H1 (cell line): ENCODE measurements around the gene MRPL17. TPM values are rescaled to one million over a fixed set of nuclear protein-coding genes. Genes with fewer than 3 reads are reported as not detected.

Experiments used
- CTCF ChIA-PET: fragments of 300-600 bp; sonication (Branson Sonifier 250); formaldehyde crosslinking; loops from one replicate; lab custom pipeline; 2021; ENCODE audit not compliant: partially characterized antibody; lab: Charles Lee
- POLR2A ChIA-PET: fragments of 300-600 bp; sonication (Branson Sonifier 250); formaldehyde crosslinking; loops from one replicate; lab custom pipeline; 2021; ENCODE audit warnings: inconsistent platforms; ENCODE audit not compliant: partially characterized antibody; lab: Charles Lee
- DNase-seq, 2 experiments: peaks; one replicate each; pipeline versions ENCODE4 v3.0.0 to v3.0.0-alpha.2; 2010 to 2022; ENCODE audit warnings: low spot score in 2 of 2, low read depth in 1 of 2, mixed read lengths in 1 of 2
- FAIRE-seq: peaks from 2 replicates; lab custom pipeline; 2011; peaks lifted over from hg19 to GRCh38; lab: Jason Lieb, UNC
- H2AFZ ChIP-seq: 2 replicates; pipeline ENCODE4 v1.8.1; 2012; ENCODE audit warnings: low read length, inconsistent platforms
- H2AK5ac ChIP-seq: 2 replicates; pipeline ENCODE4 v1.6.1; 2013; ENCODE audit warnings: low read depth, low read length
- H2BK120ac ChIP-seq: replicated peaks from 2 replicates; pipeline ENCODE3; 2013; ENCODE audit warnings: low read depth, low read length, inconsistent platforms
- H2BK12ac ChIP-seq: 2 replicates; pipeline ENCODE4 v1.6.1; 2013; ENCODE audit warnings: low read depth, low read length
- H2BK15ac ChIP-seq: 2 replicates; pipeline ENCODE4 v1.6.1; 2013; ENCODE audit warnings: low read length
- H2BK20ac ChIP-seq: 2 replicates; pipeline ENCODE4 v1.6.1; 2013; ENCODE audit warnings: low read length
- H2BK5ac ChIP-seq: 2 replicates; pipeline ENCODE4 v1.6.1; 2013; ENCODE audit warnings: low read depth, low read length
- H3K14ac ChIP-seq: 2 replicates; pipeline ENCODE4 v1.6.1; 2013; ENCODE audit warnings: inconsistent platforms; ENCODE audit not compliant: insufficient read length
- H3K18ac ChIP-seq: 2 replicates; pipeline ENCODE4 v1.6.1; 2013; ENCODE audit warnings: low read length; ENCODE audit errors: extremely low read depth
- H3K23ac ChIP-seq: 2 replicates; pipeline ENCODE4 v1.6.1; 2013; ENCODE audit warnings: inconsistent platforms; ENCODE audit not compliant: insufficient read length
- H3K23me2 ChIP-seq: 2 replicates; pipeline ENCODE4 v1.6.1; 2013; ENCODE audit warnings: low read depth, low read length
- H3K27ac ChIP-seq: 2 replicates; pipeline ENCODE4 v1.6.1; 2011; ENCODE audit warnings: low read depth, low read length, inconsistent platforms
- H3K27me3 ChIP-seq, 4 experiments: replicated peaks in 1 of 4; 1 replicate in 1 of 4; 2 replicates in 3 of 4; pipeline versions ENCODE4 v1.6.1 to v1.8.1; 2011 to 2013; ENCODE audit warnings: low read length in 3 of 4, mild to moderate bottlenecking in 3 of 4, inconsistent platforms in 2 of 4, mixed read lengths in 2 of 4, moderate library complexity in 1 of 4; ENCODE audit not compliant: control insufficient read depth in 3 of 4, insufficient read depth in 3 of 4; ENCODE audit errors: extremely low read depth in 1 of 4
- H3K36me3 ChIP-seq, 4 experiments: 2 replicates each; pipeline versions ENCODE4 v1.6.1 to v1.8.1; 2011 to 2013; ENCODE audit warnings: mild to moderate bottlenecking in 4 of 4, low read length in 3 of 4, moderate library complexity in 2 of 4, control low read depth in 1 of 4, inconsistent platforms in 1 of 4; ENCODE audit not compliant: insufficient read depth in 4 of 4, control insufficient read depth in 2 of 4
- H3K4ac ChIP-seq: replicated peaks from 2 replicates; pipeline ENCODE3; 2013; ENCODE audit warnings: low read length, low read depth, mixed read lengths, inconsistent platforms; ENCODE audit not compliant: insufficient read length
- H3K4me1 ChIP-seq, 4 experiments: replicated peaks in 1 of 4; 1 replicate in 1 of 4; 2 replicates in 3 of 4; pipeline versions ENCODE4 v1.6.1 to v1.8.1; 2011 to 2013; ENCODE audit warnings: low read length in 3 of 4, inconsistent platforms in 2 of 4, mixed read lengths in 1 of 4; ENCODE audit not compliant: insufficient read depth in 4 of 4, control insufficient read depth in 3 of 4
- H3K4me2 ChIP-seq, 2 experiments: 2 replicates each; pipeline versions ENCODE4 v1.6.1 to v1.8.1; 2011 to 2013; ENCODE audit warnings: low read depth in 2 of 2, low read length in 2 of 2, control low read depth in 1 of 2, inconsistent platforms in 1 of 2, mild to moderate bottlenecking in 1 of 2; ENCODE audit not compliant: insufficient read depth in 1 of 2
- H3K4me3 ChIP-seq, 4 experiments: fragments of 200-600, 300-600 bp in 1 of 4; sonication (generic), shearing (Covaris generic), sonication (Bioruptor Twin) in 1 of 4; 2 replicates each; pipeline versions ENCODE4 v1.5.1 to v1.8.1; 2011 to 2016; ENCODE audit warnings: low read length in 4 of 4, low read depth in 3 of 4, control low read depth in 2 of 4, inconsistent platforms in 2 of 4, mild to moderate bottlenecking in 2 of 4, mixed read lengths in 1 of 4, moderate library complexity in 1 of 4; ENCODE audit not compliant: insufficient read depth in 2 of 4; ENCODE audit errors: extremely low read depth in 1 of 4
- H3K56ac ChIP-seq: replicated peaks from 2 replicates; pipeline ENCODE3; 2013; ENCODE audit warnings: low read depth, mild to moderate bottlenecking, mixed read lengths, low read length, inconsistent platforms; ENCODE audit not compliant: insufficient read length
- H3K79me1 ChIP-seq: 2 replicates; pipeline ENCODE4 v1.6.1; 2013; ENCODE audit warnings: low read depth, low read length, control low read depth
- H3K79me2 ChIP-seq, 2 experiments: 2 replicates each; pipeline versions ENCODE4 v1.6.1 to v1.8.1; 2012 to 2013; ENCODE audit warnings: low read length in 2 of 2, mild to moderate bottlenecking in 2 of 2, inconsistent platforms in 1 of 2; ENCODE audit not compliant: insufficient read depth in 2 of 2, control insufficient read depth in 1 of 2
- H3K9ac ChIP-seq, 4 experiments: replicated peaks in 1 of 4; 1 replicate in 1 of 4; 2 replicates in 3 of 4; pipeline versions ENCODE4 v1.6.1 to v1.8.1; 2011 to 2013; ENCODE audit warnings: low read depth in 3 of 4, low read length in 3 of 4, control low read depth in 2 of 4, mild to moderate bottlenecking in 2 of 4, moderate library complexity in 2 of 4, inconsistent platforms in 1 of 4; ENCODE audit errors: extremely low read depth in 1 of 4
- H3K9me3 ChIP-seq, 2 experiments: 2 replicates each; pipeline versions ENCODE4 v1.6.1 to v1.8.1; 2012 to 2013; ENCODE audit warnings: mild to moderate bottlenecking in 2 of 2, moderate library complexity in 2 of 2, control low read depth in 1 of 2, inconsistent platforms in 1 of 2, low read depth in 1 of 2, low read length in 1 of 2, mixed read lengths in 1 of 2; ENCODE audit not compliant: insufficient read depth in 2 of 2
- H4K20me1 ChIP-seq, 2 experiments: replicated peaks in 1 of 2; 2 replicates each; pipeline versions ENCODE3 to v1.8.1; 2011 to 2013; ENCODE audit warnings: inconsistent platforms in 2 of 2, low read length in 2 of 2, mild to moderate bottlenecking in 1 of 2; ENCODE audit not compliant: insufficient read depth in 2 of 2, control insufficient read depth in 1 of 2
- H4K5ac ChIP-seq: 2 replicates; pipeline ENCODE4 v1.6.1; 2013; ENCODE audit warnings: low read length, low read depth, mixed read lengths, inconsistent platforms; ENCODE audit not compliant: insufficient read length
- H4K8ac ChIP-seq: 2 replicates; pipeline ENCODE4 v1.8.0; 2013; ENCODE audit warnings: mild to moderate bottlenecking, moderate library complexity, low read length, inconsistent platforms; ENCODE audit not compliant: insufficient read depth; ENCODE audit errors: extremely low read depth
- H4K91ac ChIP-seq: replicated peaks from 2 replicates; pipeline ENCODE3; 2013; ENCODE audit warnings: low read length, mixed read lengths, inconsistent platforms; ENCODE audit not compliant: insufficient read length
- BCL11A ChIP-seq, 2 experiments: IDR thresholded peaks; one replicate each; pipeline ENCODE4 v1.6.1; 2011; ENCODE audit warnings: low read depth in 2 of 2, low read length in 2 of 2, mild to moderate bottlenecking in 2 of 2
- CEBPB ChIP-seq: IDR thresholded peaks from 2 replicates; pipeline ENCODE4 v1.6.1; 2012; ENCODE audit warnings: low read depth, low read length
- CREB1 ChIP-seq: IDR thresholded peaks from 2 replicates; pipeline ENCODE4 v1.6.1; 2012; ENCODE audit warnings: inconsistent platforms
- JUN ChIP-seq: IDR thresholded peaks from 2 replicates; pipeline ENCODE4 v1.6.1; 2011; ENCODE audit warnings: low read depth, mild to moderate bottlenecking, improper control_type of control experiment, low read length
- NANOG ChIP-seq: IDR thresholded peaks from 2 replicates; pipeline ENCODE4 v1.6.1; 2011; ENCODE audit warnings: low read length, low read depth, mild to moderate bottlenecking, inconsistent platforms; ENCODE audit not compliant: insufficient read depth, poor library complexity, severe bottlenecking
- RAD21 ChIP-seq, 2 experiments: IDR thresholded peaks in 1 of 2; conservative IDR thresholded peaks in 1 of 2; 2 replicates each; pipeline ENCODE4 v1.6.1; 2011; ENCODE audit warnings: low read depth in 2 of 2, low read length in 2 of 2, improper control_type of control experiment in 1 of 2, inconsistent platforms in 1 of 2, mild to moderate bottlenecking in 1 of 2, moderate library complexity in 1 of 2
- RBBP5 ChIP-seq: IDR thresholded peaks from 2 replicates; pipeline ENCODE4 v1.7.1; 2012; ENCODE audit warnings: low read depth, mild to moderate bottlenecking, inconsistent platforms, low read length, moderate library complexity, borderline replicate concordance
- SAP30 ChIP-seq: fragments of 300-600 bp; sonication (generic); IDR thresholded peaks from 2 replicates; pipeline ENCODE4 v1.7.1; 2012; ENCODE audit warnings: low read length, moderate library complexity, mild to moderate bottlenecking, inconsistent platforms; ENCODE audit not compliant: insufficient read depth, insufficient replicate concordance
- SIRT6 ChIP-seq: IDR thresholded peaks from one replicate; pipeline ENCODE4 v1.7.1; 2012; ENCODE audit warnings: low read length, inconsistent platforms
- YY1 ChIP-seq: IDR thresholded peaks from 2 replicates; pipeline ENCODE4 v1.6.1; 2011; ENCODE audit warnings: low read depth, mild to moderate bottlenecking, low read length
- WGBS, 2 experiments: shearing (Covaris generic) in 1 of 2; methylation state at CpG; one replicate each; pipeline versions ENCODE4 v1.1.6 to v1.1.7; 2013 to 2015; ENCODE audit warnings: low lambda C conversion rate in 2 of 2, mixed read lengths in 2 of 2, inconsistent platforms in 1 of 2, low coverage in 1 of 2, missing lambda C conversion rate in 1 of 2; ENCODE audit not compliant: insufficient replicate concordance in 2 of 2, insufficient coverage in 1 of 2, insufficient read length in 1 of 2; ENCODE audit errors: extremely low coverage in 1 of 2, missing lambda C conversion rate in 1 of 2; 5-methylcytosine and 5-hydroxymethylcytosine counted together
- polyA plus RNA-seq, 7 experiments: library from polyadenylated mRNA; depleted of rRNA in 3 of 7; stranded (reverse) in 5 of 7; unstranded in 2 of 7; fragments of >200 nt in 5 of 7; fragments of 200-250 nt in 2 of 7; gene quantifications; 1 replicate in 5 of 7; 2 replicates in 1 of 7; 4 replicates in 1 of 7; pipeline versions ENCODE4 v1.2.1 to v1.2.3, GENCODE V29; 2011 to 2013; ENCODE audit warnings: missing spikeins in 2 of 7, mixed read lengths in 2 of 7
- total RNA-seq: library from RNA; stranded (reverse); fragmentation: NEBNext Ultra II Directional; extraction: Animal tissue kit (Norgen Biotek cat#: 25700); gene quantifications from 2 replicates; pipeline ENCODE4 v1.2.1, GENCODE V29; 2021

MRPL17 gene
- total and polyA plus RNA-seq, 2 of the 8 experiments (the other 6 are each of a cell fraction or from before 2014, with no cell fraction given): 55.7 to 70.5 TPM

DNA sequence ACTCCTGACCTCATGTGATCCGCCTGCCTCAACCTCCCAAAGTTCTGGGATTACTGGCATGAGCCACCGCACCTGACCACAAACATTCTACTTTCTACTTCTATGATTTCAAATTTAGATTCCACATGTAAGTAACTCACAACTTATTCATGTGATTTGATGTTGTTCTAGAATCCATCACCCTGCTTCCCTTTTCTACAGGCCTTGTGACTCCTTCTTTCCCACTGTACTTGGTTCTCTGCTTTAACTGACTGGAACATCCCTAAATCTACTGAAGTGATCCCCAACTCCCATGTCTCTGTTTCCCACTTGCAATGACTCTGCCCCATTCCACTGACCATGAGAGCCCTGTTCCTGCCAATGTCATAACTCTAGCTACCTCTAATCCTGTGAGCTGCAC is 25.7 kb upstream of the MRPL17 start:
- no peaks in the 10 kb centered on the region for H3K36me3 ChIP-seq
- H2BK12ac ChIP-seq: no peak overlapping the region
- CTCF ChIA-PET: interaction anchor here (0.6 to 1.3 kb wide), 3 partner anchors 15 to 622 kb away, joined by 3 to 4 read pairs (median 3); no protein-coding TSS in a partner anchor
- TF ChIP-seq RAD21 (IDR thresholded peaks at IDR 0.05 in 1 of 2, conservative IDR thresholded peaks at IDR 0.05 in 1 of 2; ENCODE audit: low read depth in 2 of 2, low read length in 2 of 2): no peak
- TF ChIP-seq BCL11A (IDR thresholded peaks at IDR 0.05; ENCODE audit: low read depth in 2 of 2, low read length in 2 of 2): no peak
- no peak for TF ChIP-seq RBBP5
- no peak for TF ChIP-seq SIRT6
- no peak for TF ChIP-seq YY1
- TF ChIP-seq SAP30: no peak
- no peak for TF ChIP-seq CREB1
- no peak for TF ChIP-seq JUN
- no peak for TF ChIP-seq CEBPB
- no peak for TF ChIP-seq NANOG
- no peaks in the 10 kb centered on the region for H3K79me2 ChIP-seq
- H3K23ac ChIP-seq: no peak overlapping the region
- no peak overlapping the region for H3K4me2 ChIP-seq
- H3K14ac ChIP-seq: no peak overlapping the region
- no peaks in the 10 kb centered on the region for H3K23me2 ChIP-seq
- no peak overlapping the region for H4K8ac ChIP-seq
- H4K20me1 ChIP-seq: no peaks in the 10 kb centered on the region
- H3K4me1 ChIP-seq: no peaks in the 10 kb centered on the region
- no peak overlapping the region for H4K91ac ChIP-seq
- POLR2A ChIA-PET: no interaction called here
- H2BK15ac ChIP-seq: no peak overlapping the region
- WGBS, 2 experiments: 92% methylated on average over 2 of the region's 2 CpGs; no CpG with 5 or more reads in 1 of the 2 experiments
- no peaks in the 10 kb centered on the region for H3K79me1 ChIP-seq
- H3K4ac ChIP-seq: no peak overlapping the region
- H3K27me3 ChIP-seq: peaks cover 0 to 2% (median 0%) of the 10 kb centered on the region in 4 experiments; a peak in 1 of 7 replicates
- no peak overlapping the region for H3K56ac ChIP-seq
- H3K27ac ChIP-seq: no peak overlapping the region
- H3K9me3 ChIP-seq: peaks cover 5 to 7% of the 10 kb centered on the region in 2 experiments; a peak in 3 of 4 replicates
- FAIRE-seq: no peak
- DNase-seq: no peak
- no peak overlapping the region for H4K5ac ChIP-seq
- H2BK120ac ChIP-seq: no peak overlapping the region
- H2BK20ac ChIP-seq: no peak overlapping the region
- no peak overlapping the region for H2AFZ ChIP-seq
- H2BK5ac ChIP-seq: no peak overlapping the region
- no peak overlapping the region for H2AK5ac ChIP-seq
- H3K4me3 ChIP-seq: no peak overlapping the region
- no peak overlapping the region for H3K18ac ChIP-seq
- H3K9ac ChIP-seq: no peak overlapping the region
